ENCODE data around the gene MACROD2. TPM values are rescaled to one million over a fixed set of nuclear protein-coding genes. Genes with fewer than 3 reads are reported as not detected.

The MACROD2 gene
- polyA plus RNA-seq, 1 donor from 2014 or later: 23.2 TPM

DNA sequence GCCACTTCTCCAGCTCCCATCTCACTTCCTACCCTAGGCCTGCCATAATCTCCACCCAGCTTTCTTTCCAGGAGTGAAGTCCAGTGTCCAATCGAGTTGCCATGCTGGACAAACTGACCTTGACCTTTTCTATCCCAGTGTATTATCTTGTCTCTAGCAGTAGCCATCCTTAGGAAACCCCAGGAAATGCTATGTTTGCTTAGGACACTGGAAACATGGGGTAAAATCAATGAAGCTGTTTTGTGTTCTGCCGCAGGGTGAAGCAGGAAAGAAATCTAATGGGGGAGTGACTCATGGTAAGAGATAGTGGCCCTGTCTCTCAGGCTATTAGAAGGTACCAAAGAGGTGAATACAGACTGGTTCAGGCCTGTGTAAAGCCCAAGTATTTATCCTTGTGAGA is 1452.2 kb downstream of the MACROD2 start:
- Histone ChIP-seq H3K79me2 (replicated peaks; ENCODE audit: insufficient read depth, low read length) (no peaks in the 10 kb centered on the region), H3K27ac (ENCODE audit: low read length) (no peak overlapping the region), H2AFZ (ENCODE audit: low read depth, low read length) (no peak overlapping the region), H3K4me2 (ENCODE audit: low read length) (no peak overlapping the region), H3F3A (ENCODE audit: insufficient read depth, low read length, poor library complexity, severe bottlenecking) (no peaks in the 10 kb centered on the region), H3K36me3 (ENCODE audit: insufficient read depth, low read length) (no peaks in the 10 kb centered on the region), H3K27me3 (ENCODE audit: insufficient read depth, low read depth, low read length) (no peaks in the 10 kb centered on the region), H4K20me1 (ENCODE audit: insufficient read depth) (no peaks in the 10 kb centered on the region), H3K9ac (ENCODE audit: low read length) (no peak overlapping the region), H3K9me3 (ENCODE audit: low read length) (no peaks in the 10 kb centered on the region), H3K4me3 (ENCODE audit: low read length) (no peak overlapping the region), H3K9me2 (ENCODE audit: insufficient read depth, low read length) (no peaks in the 10 kb centered on the region)
- TF ChIP-seq, protein P1, sequence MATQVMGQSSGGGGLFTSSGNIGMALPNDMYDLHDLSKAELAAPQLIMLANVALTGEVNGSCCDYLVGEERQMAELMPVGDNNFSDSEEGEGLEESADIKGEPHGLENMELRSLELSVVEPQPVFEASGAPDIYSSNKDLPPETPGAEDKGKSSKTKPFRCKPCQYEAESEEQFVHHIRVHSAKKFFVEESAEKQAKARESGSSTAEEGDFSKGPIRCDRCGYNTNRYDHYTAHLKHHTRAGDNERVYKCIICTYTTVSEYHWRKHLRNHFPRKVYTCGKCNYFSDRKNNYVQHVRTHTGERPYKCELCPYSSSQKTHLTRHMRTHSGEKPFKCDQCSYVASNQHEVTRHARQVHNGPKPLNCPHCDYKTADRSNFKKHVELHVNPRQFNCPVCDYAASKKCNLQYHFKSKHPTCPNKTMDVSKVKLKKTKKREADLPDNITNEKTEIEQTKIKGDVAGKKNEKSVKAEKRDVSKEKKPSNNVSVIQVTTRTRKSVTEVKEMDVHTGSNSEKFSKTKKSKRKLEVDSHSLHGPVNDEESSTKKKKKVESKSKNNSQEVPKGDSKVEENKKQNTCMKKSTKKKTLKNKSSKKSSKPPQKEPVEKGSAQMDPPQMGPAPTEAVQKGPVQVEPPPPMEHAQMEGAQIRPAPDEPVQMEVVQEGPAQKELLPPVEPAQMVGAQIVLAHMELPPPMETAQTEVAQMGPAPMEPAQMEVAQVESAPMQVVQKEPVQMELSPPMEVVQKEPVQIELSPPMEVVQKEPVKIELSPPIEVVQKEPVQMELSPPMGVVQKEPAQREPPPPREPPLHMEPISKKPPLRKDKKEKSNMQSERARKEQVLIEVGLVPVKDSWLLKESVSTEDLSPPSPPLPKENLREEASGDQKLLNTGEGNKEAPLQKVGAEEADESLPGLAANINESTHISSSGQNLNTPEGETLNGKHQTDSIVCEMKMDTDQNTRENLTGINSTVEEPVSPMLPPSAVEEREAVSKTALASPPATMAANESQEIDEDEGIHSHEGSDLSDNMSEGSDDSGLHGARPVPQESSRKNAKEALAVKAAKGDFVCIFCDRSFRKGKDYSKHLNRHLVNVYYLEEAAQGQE (IDR thresholded peaks at IDR 0.05; ENCODE audit: borderline replicate concordance): no peak
- TF ChIP-seq EZH2 (IDR thresholded peaks at IDR 0.05; ENCODE audit: borderline replicate concordance, insufficient read depth, low read length, poor library complexity, severe bottlenecking): no peak
- TF ChIP-seq RAD21 (conservative IDR thresholded peaks at IDR 0.05): no peak
- no peak for TF ChIP-seq SMC3 (conservative IDR thresholded peaks at IDR 0.05; ENCODE audit: poor library complexity)
- no peak for TF ChIP-seq CTCF (IDR thresholded peaks at IDR 0.05; ENCODE audit: poor library complexity, severe bottlenecking)
- TF ChIP-seq POLR2AphosphoS5 (IDR thresholded peaks at IDR 0.05): no peak
- TF ChIP-seq EP300 (conservative IDR thresholded peaks at IDR 0.05; ENCODE audit: poor library complexity, severe bottlenecking): no peak
- no peak for TF ChIP-seq MXI1 (conservative IDR thresholded peaks at IDR 0.05; ENCODE audit: poor library complexity, severe bottlenecking)
- TF ChIP-seq TAF1 (IDR thresholded peaks at IDR 0.05; ENCODE audit: low read depth): no peak

GRCh38 chr20:15449061-15449460 is 1453.7 kb downstream of the MACROD2 start:
- Histone ChIP-seq H3K9me3 (ENCODE audit: low read length) (no peaks in the 10 kb centered on the region), H3K4me3 (ENCODE audit: low read length) (no peak overlapping the region), H2AFZ (ENCODE audit: low read depth, low read length) (no peak overlapping the region), H3K27ac (ENCODE audit: low read length) (no peak overlapping the region), H3K79me2 (replicated peaks; ENCODE audit: insufficient read depth, low read length) (no peaks in the 10 kb centered on the region), H3K9me2 (ENCODE audit: insufficient read depth, low read length) (no peaks in the 10 kb centered on the region), H3K4me2 (ENCODE audit: low read length) (no peak overlapping the region), H4K20me1 (ENCODE audit: insufficient read depth) (no peaks in the 10 kb centered on the region), H3K36me3 (ENCODE audit: insufficient read depth, low read length) (no peaks in the 10 kb centered on the region), H3F3A (ENCODE audit: insufficient read depth, low read length, poor library complexity, severe bottlenecking) (no peaks in the 10 kb centered on the region), H3K27me3 (ENCODE audit: insufficient read depth, low read depth, low read length) (no peaks in the 10 kb centered on the region), H3K9ac (ENCODE audit: low read length) (no peak overlapping the region)
- TF ChIP-seq MXI1 (conservative IDR thresholded peaks at IDR 0.05; ENCODE audit: poor library complexity, severe bottlenecking): no peak
- TF ChIP-seq, protein P1 (IDR thresholded peaks at IDR 0.05; ENCODE audit: borderline replicate concordance): no peak
